ENCODE data around the gene PSMA7.
"Not testable (repeated sequence)": the region's sequence is repeated elsewhere in the genome, so short reads cannot be mapped to it uniquely, and the experiment has no call there.

The PSMA7 gene

GRCh38 chr20:62151835-62152364 is 8.7 kb upstream of the PSMA7 start:
- DNase-seq: no peak

DNA sequence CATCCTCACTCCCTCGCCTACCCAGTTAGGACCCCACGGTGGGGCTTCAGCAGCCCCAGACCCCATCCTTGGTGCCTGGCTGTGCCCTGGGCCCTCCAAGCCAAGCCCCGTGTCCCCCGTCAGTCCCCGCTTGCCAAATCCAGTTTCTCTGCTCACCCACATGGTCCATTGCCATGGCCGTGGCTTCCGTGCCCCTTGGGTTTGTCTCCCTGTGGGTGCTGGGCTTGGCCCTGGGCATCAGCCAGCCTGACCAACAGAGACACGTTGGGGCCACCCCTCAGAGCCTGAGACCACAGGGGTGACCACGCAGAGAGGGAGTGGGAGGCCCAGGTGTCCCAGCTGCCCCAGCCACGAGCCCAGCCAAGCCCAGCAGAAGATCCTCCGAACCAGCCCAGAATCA is 8.0 kb upstream of the PSMA7 start:
- no peak for DNase-seq

DNA sequence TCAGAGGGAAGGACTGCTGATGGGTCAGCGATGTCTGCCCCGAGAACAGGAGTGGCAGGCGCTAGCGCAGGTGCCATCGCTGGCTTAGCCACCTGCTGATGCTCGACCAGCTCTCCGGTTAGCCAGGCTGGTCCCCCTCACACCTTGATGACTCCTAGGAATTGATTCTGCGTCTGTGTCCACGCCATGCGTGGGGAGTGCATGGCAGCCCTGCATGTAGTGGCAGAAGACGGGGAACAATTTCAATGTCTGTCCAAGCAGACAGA is 7.0 kb upstream of the PSMA7 start:
- DNase-seq: no peak

- no peak for DNase-seq
These were observed 6.5 kb upstream of the PSMA7 start for GRCh38 chr20:62149532-62150309.

DNA sequence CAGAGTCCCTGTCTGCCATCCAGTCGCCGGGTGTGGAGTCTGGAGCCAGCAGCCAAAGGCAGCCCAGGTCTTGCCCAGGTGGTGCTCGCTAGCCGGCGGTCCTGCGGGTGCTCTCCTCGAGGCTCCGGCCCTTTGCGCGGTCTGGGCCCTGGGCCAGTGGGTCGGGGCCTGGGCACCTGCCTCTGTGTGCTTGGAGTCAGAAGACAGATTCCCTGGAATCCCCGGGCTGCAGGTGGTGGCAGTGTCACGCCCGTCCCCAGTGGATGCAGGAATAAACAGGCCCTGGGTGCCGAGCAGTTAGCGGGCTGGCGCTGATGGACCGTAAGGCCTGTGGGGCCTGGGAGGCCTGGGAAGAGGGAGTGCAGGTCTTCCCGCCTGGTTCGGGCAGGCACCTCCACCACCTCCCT is 5.7 kb upstream of the PSMA7 start:
- no peak for DNase-seq

DNA sequence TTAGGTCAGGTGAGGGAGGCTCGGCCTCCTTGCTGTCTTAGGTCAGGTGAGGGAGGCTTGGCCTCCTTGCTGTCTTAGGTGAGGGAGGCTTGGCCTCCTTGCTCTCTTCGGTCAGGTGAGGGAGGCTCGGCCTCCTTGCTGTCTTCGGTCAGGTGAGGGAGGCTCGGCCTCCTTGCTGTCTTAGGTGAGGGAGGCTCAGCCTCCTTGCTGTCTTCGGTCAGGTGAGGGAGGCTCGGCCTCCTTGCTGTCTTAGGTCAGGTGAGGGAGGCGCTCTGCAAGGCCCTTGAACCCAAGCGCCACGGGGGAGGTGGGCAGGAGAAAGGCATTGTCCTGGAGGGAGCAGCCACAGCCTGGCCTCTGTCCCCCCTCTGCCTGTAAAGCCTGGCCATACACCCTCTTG is 5.2 kb upstream of the PSMA7 start:
- DNase-seq: not testable (repeated sequence)

GRCh38 chr20:62147528-62147927 is 4.3 kb upstream of the PSMA7 start:
- no peak for DNase-seq

GRCh38 chr20:62147125-62147524 is 3.9 kb upstream of the PSMA7 start:
- DNase-seq: no peak

DNA sequence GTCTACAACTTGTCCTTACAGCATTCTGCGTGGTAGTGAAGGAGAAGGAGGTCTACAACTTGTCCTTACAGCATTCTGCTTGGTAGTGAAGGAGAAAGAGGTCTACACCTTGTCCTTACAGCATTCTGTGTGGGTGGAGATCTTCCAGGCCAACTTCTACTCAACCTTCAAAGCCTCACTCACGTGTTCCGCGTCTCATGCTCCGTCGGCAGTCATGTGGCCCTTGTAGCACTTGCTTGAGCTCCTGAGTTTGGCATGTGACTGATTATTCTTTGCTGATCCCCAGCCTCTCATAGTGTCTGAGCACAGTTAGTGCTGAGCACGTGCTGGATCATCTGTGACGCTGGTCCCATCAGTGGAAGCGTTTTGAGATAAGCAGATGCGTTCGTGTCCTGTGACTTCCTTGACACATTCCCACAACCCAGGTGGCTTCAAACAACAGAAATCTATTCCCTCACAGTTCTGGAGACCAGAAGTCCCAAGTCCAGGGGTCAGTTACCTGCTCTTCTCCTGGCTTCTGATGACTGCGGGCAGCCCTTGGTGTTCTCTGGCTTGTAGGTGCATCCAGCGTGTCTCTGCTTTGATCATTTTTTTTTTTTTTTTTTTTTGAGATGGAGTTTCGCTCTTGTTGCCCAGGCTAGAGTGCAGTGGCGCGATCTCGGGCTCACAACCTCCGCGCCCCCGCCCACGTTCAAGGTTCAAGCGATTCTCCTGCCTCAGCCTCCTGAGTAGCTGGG is 3.0 kb upstream of the PSMA7 start:
- no peak for DNase-seq

- DNase-seq: no peak
These were observed 2.5 kb upstream of the PSMA7 start for GRCh38 chr20:62145688-62146018.

DNA sequence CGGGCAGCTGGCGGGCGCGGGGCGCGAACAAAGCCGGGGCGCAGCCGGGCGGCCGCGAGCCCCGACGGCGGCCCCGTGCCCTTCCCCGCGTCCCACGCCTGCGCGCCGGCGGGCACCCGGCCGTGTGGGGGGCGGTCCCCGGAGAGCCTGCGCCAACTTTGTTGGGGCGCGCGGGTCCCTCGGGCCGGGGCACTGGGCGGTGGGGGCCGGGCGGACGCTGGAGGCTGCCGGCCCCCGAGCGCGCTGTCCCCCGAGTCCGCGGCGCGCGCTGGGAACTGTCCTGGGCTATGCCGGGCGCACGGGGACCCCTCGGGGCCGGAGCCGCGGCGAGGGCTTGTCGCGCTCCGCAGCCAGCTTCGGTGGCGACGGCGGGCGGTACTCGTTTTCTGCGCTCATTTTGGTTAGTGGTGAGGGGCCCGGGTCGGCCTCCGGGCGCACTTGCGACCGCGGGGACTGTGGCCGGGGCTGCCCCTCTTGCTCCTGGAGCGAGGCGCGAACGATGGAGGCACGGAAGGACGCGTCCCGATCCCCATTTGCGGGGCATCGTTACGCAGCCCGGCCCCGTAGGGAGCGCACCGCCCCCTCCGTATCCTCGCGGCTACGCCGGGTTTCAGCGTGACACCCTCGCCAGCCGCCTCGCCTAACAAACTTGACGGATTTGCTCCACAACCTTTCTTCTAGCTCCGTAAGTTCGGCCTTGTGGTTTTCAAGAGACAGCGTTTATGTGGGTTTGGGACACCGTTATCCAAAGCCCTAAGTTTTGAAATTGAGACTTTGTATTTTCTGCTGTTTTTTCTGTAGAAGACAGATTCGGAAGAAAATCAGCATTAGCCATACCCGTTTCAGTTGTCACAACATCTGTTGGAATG is 997 bp upstream of the PSMA7 start:
- DNase-seq: peak; percentile 80

DNA sequence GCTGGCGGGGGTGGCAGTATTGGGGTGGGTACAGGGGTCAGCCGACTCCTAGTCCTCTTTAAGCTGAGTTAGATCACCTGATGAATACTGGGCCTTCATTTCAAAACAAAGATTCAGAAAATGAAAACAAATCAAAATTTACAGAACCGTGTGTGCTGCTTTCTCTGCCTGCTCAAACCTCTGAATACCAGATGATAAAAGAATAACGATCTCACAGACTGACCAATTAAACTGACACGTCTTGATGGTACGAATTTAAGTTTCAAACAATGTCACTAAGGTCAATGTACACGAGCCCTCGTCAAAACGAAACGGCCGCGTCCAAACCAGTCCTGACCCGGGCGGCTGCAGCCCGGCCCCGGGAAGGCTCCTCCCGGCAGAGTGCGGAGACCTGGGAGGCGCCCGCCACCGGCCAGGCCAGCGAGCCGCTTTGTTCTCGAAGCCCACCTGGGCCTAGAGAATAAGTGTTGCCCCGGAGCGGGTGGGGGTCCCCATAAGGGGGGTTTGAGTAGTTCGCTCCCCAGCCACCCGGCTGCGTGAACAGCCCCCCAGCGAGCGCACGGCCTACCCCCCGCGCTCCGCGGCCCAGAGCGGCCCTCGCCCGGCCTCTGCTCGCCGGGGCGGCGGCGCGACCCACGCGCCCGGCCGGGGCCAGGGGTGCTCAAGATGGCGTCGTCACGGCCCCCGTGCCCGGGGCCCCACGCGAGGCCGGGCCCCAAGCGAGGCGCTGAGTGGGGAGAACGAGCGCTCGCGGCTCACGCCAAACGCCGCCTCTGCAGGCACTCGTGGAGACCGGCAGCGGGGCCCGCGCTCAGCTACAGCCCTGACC is 728 bp downstream of the PSMA7 start:
- peak; percentile 25 for DNase-seq

DNA sequence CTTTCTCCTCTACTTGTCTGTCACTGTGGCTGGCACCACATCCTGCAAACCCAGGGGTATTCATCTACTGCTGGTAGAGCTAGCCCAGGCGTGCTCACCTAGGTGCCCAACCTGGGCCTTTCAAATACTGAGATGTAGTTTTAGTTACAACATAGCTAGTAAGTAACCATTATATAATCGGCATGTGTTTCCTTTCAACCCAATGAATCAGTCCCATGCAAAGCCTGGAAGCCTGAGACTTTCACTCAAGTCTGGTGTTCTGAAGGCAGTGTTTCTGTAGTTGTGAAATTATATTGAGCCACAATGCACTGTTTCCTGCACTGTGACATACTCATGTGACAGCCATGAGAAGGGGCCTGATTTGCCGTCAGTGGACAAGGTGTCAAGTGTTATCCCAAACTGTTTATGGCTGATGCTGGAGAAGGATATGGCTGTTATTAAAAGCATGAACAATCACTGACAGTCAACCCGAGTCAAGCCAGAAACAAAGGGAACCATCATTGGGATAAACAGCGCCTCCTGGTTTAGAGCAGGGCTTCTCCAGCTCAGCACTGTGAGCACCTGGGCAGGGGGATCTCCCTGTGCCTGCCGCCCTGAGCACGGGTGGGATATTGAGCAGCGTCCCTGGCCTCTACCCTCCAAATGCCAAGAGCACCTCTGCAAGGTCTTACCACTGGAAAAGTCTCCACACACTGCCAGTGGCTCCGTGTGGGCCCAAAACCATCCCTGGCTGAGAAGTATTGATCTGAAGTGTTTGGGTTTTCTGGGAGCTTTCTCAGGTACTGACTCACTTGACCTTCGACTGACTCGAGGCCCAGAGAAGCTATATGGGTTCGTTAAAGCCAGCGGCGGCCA is 1.6 kb downstream of the PSMA7 start:
- peak; percentile 40 for DNase-seq

GRCh38 chr20:62141043-62141396 is 2.2 kb downstream of the PSMA7 start:
- DNase-seq: no peak

- no peak for DNase-seq
These were observed 3.6 kb downstream of the PSMA7 start for GRCh38 chr20:62139636-62140035.

DNA sequence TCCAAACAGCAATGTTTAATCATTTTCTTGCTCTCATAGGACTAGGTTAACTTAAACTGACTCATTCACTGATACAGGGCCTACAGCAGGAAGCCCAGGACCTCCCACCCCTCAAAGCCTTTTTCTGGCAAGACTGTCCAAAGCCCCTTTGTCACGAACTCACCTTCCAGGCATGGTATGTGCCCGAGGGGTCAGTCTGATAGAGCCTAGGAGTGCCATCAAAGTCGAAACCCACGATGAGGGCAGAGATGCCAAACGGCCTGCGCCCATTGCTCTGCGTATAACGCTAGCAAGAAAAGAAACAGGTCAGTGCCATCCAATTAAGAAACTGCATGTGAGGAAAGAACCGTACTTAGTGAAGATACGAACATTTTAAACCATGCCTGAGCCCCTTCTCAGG is 4.3 kb downstream of the PSMA7 start:
- no peak for DNase-seq

- DNase-seq: no peak
These were observed 5.0 kb downstream of the PSMA7 start for GRCh38 chr20:62138204-62138543.

DNA sequence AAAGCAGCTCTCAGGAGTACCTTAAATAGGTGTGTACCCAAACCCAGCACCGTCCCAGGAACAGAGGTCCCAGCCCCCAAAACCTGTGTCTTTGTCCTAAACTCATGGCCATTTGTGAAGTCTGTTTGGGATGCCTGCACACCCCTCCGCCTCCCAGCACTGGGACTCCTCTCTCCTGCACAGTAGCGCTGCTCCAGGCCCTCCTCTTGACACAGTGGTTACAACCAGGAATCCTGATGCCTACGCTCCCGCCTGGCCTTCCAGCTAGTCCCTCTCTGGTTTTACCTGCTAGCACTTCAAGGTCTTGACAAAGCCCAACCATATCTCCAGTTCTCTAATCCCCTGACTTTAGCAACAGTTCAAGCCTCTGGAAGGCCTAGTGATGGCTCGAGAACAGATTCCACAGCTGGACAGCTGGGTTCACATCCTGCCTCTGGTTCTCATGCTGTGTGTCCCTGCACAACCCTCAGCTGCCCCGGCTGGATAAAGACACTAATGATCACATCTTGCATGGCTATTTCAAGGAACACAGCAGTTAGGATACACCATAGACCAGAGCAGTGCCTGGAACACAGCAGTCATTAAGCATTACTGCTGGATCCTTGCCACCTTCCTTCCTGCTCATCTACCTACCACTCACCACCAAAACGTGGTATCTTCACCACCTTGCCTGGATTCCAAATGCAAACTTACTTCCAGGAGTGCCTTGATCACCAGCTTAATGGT is 5.6 kb downstream of the PSMA7 start:
- no peak for DNase-seq

DNA sequence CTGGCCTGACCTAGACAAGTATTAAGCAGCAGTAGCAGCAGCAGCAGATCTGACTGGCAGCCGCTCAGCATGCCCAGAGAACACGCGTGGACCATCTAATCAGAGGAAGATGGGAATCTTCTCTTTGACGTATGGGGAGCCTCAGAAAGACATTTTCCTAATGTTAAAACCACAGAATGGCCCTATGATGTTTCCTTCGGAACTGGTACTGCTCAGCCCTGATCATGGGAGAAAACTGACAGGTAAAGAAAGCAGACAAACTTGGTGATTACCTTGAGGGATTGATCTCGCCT is 6.2 kb downstream of the PSMA7 start:
- no peak for DNase-seq

- peak; percentile 70 for DNase-seq
These were observed 6.7 kb downstream of the PSMA7 start for GRCh38 chr20:62136283-62137091.
